ENCODE data around the gene ANKRD10. TPM values are rescaled to one million over a fixed set of nuclear protein-coding genes. Genes with fewer than 3 reads are reported as not detected.

Gene ANKRD10
- total and polyA plus RNA-seq, 2 of the 8 experiments (the other 6 are each of a cell fraction or from before 2014, with no cell fraction given): 146 to 218 TPM

GRCh38 chr13:110836605-110836903, 78.3 kb downstream of the ANKRD10 start (continued):
- TF ChIP-seq, protein P1, sequence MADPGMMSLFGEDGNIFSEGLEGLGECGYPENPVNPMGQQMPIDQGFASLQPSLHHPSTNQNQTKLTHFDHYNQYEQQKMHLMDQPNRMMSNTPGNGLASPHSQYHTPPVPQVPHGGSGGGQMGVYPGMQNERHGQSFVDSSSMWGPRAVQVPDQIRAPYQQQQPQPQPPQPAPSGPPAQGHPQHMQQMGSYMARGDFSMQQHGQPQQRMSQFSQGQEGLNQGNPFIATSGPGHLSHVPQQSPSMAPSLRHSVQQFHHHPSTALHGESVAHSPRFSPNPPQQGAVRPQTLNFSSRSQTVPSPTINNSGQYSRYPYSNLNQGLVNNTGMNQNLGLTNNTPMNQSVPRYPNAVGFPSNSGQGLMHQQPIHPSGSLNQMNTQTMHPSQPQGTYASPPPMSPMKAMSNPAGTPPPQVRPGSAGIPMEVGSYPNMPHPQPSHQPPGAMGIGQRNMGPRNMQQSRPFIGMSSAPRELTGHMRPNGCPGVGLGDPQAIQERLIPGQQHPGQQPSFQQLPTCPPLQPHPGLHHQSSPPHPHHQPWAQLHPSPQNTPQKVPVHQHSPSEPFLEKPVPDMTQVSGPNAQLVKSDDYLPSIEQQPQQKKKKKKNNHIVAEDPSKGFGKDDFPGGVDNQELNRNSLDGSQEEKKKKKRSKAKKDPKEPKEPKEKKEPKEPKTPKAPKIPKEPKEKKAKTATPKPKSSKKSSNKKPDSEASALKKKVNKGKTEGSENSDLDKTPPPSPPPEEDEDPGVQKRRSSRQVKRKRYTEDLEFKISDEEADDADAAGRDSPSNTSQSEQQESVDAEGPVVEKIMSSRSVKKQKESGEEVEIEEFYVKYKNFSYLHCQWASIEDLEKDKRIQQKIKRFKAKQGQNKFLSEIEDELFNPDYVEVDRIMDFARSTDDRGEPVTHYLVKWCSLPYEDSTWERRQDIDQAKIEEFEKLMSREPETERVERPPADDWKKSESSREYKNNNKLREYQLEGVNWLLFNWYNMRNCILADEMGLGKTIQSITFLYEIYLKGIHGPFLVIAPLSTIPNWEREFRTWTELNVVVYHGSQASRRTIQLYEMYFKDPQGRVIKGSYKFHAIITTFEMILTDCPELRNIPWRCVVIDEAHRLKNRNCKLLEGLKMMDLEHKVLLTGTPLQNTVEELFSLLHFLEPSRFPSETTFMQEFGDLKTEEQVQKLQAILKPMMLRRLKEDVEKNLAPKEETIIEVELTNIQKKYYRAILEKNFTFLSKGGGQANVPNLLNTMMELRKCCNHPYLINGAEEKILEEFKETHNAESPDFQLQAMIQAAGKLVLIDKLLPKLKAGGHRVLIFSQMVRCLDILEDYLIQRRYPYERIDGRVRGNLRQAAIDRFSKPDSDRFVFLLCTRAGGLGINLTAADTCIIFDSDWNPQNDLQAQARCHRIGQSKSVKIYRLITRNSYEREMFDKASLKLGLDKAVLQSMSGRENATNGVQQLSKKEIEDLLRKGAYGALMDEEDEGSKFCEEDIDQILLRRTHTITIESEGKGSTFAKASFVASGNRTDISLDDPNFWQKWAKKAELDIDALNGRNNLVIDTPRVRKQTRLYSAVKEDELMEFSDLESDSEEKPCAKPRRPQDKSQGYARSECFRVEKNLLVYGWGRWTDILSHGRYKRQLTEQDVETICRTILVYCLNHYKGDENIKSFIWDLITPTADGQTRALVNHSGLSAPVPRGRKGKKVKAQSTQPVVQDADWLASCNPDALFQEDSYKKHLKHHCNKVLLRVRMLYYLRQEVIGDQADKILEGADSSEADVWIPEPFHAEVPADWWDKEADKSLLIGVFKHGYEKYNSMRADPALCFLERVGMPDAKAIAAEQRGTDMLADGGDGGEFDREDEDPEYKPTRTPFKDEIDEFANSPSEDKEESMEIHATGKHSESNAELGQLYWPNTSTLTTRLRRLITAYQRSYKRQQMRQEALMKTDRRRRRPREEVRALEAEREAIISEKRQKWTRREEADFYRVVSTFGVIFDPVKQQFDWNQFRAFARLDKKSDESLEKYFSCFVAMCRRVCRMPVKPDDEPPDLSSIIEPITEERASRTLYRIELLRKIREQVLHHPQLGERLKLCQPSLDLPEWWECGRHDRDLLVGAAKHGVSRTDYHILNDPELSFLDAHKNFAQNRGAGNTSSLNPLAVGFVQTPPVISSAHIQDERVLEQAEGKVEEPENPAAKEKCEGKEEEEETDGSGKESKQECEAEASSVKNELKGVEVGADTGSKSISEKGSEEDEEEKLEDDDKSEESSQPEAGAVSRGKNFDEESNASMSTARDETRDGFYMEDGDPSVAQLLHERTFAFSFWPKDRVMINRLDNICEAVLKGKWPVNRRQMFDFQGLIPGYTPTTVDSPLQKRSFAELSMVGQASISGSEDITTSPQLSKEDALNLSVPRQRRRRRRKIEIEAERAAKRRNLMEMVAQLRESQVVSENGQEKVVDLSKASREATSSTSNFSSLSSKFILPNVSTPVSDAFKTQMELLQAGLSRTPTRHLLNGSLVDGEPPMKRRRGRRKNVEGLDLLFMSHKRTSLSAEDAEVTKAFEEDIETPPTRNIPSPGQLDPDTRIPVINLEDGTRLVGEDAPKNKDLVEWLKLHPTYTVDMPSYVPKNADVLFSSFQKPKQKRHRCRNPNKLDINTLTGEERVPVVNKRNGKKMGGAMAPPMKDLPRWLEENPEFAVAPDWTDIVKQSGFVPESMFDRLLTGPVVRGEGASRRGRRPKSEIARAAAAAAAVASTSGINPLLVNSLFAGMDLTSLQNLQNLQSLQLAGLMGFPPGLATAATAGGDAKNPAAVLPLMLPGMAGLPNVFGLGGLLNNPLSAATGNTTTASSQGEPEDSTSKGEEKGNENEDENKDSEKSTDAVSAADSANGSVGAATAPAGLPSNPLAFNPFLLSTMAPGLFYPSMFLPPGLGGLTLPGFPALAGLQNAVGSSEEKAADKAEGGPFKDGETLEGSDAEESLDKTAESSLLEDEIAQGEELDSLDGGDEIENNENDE (IDR thresholded peaks at IDR 0.05; ENCODE audit: insufficient replicate concordance, low read length): no peak
- TF ChIP-seq HDAC2 (IDR thresholded peaks at IDR 0.05; ENCODE audit: borderline replicate concordance in 1 of 2, low read depth in 2 of 2, low read length in 2 of 2): no peak
- TF ChIP-seq EZH2 (IDR thresholded peaks at IDR 0.05; ENCODE audit: low read depth, low read length, severe bottlenecking): no peak
- no peak for TF ChIP-seq E2F6 (IDR thresholded peaks at IDR 0.05)
- TF ChIP-seq JUND (IDR thresholded peaks at IDR 0.05; ENCODE audit: low read length): no peak

Measured in H1 (cell line).